ENCODE data around the gene NT5C2.

GRCh38 chr10:103042129-103042528 lies 150.9 kb downstream of the NT5C2 start:
- TF ChIP-seq POLR2A (IDR thresholded peaks at IDR 0.05; ENCODE audit: low read length) (no peak), GATA1 (IDR thresholded peaks at IDR 0.05; ENCODE audit: low read depth, low read length) (no peak)
